ENCODE data around the gene A1BG. TPM values are rescaled to one million over a fixed set of nuclear protein-coding genes. Genes with fewer than 3 reads are reported as not detected.

Gene A1BG, protein sequence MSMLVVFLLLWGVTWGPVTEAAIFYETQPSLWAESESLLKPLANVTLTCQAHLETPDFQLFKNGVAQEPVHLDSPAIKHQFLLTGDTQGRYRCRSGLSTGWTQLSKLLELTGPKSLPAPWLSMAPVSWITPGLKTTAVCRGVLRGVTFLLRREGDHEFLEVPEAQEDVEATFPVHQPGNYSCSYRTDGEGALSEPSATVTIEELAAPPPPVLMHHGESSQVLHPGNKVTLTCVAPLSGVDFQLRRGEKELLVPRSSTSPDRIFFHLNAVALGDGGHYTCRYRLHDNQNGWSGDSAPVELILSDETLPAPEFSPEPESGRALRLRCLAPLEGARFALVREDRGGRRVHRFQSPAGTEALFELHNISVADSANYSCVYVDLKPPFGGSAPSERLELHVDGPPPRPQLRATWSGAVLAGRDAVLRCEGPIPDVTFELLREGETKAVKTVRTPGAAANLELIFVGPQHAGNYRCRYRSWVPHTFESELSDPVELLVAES
- total RNA-seq (2016; rRNA removed; fragmentation: Illumina TruSeq; extraction: Trizol) (15.1 and 41.4 TPM in 2 replicates), polyA plus RNA-seq (2011; rRNA removed) (14.7 and 49.8 TPM in 2 replicates), polyA minus RNA-seq (2011; rRNA and poly(A)+ RNA removed; ENCODE audit: low replicate concordance) (0.23 and 15.3 TPM in 2 replicates), Bru-seq, nascent RNA (percentile 53 among the genes with signal in this experiment), BruChase-seq, experiment 1, labeled RNA remaining after a 6-hour chase (percentile 63 among the genes with signal in this experiment), BruChase-seq, experiment 2, labeled RNA remaining after a 2-hour chase (percentile 48 among the genes with signal in this experiment)
- 4.8 and 5.3 TPM in 2 replicates for total RNA-seq (2016; cell fraction: cytosol; rRNA removed; fragmentation: Illumina TruSeq; extraction: Trizol; ENCODE audit: low read depth)
- total RNA-seq (2016; cell fraction: insoluble cytoplasmic fraction; rRNA removed; fragmentation: Illumina TruSeq; extraction: Trizol): 10.3 and 47.9 TPM in 2 replicates
- total RNA-seq (2016; cell fraction: membrane; rRNA removed; fragmentation: Illumina TruSeq; extraction: Trizol): 6.5 and 6.7 TPM in 2 replicates
- 31.7 and 39.4 TPM in 2 replicates for total RNA-seq (2016; cell fraction: nucleus; rRNA removed; fragmentation: Illumina TruSeq; extraction: Trizol)
- polyA plus RNA-seq (2011; cell fraction: cytosol; rRNA removed): 18.1 and 24.4 TPM in 2 replicates
- polyA plus RNA-seq (2011; cell fraction: nucleus; rRNA removed): 63.3 and 113 TPM in 2 replicates
- 59.9 and 62.4 TPM in 2 replicates for polyA plus RNA-seq (2012)
- polyA plus RNA-seq (2016; cell fraction: cytosol; fragmentation: Illumina TruSeq; extraction: Trizol; ENCODE audit: low read depth): 4.3 and 5.6 TPM in 2 replicates
- 11.3 and 14.4 TPM in 2 replicates for polyA plus RNA-seq (2016; cell fraction: insoluble cytoplasmic fraction; fragmentation: Illumina TruSeq; extraction: Trizol; ENCODE audit: low read depth)
- 4.0 and 4.9 TPM in 2 replicates for polyA plus RNA-seq (2016; cell fraction: membrane; fragmentation: Illumina TruSeq; extraction: Trizol; ENCODE audit: low read depth)
- polyA plus RNA-seq (2016; cell fraction: nucleus; fragmentation: Illumina TruSeq; extraction: Trizol; ENCODE audit: insufficient read depth, low read depth): 43.5 and 59.5 TPM in 2 replicates
- polyA minus RNA-seq (2011; cell fraction: cytosol; rRNA and poly(A)+ RNA removed): 3.8 and 9.5 TPM in 2 replicates
- 6.4 and 10.7 TPM in 2 replicates for polyA minus RNA-seq (2011; cell fraction: nucleus; rRNA and poly(A)+ RNA removed)
- long read RNA-seq, experiment 1, transcript A1BG-201 (8 exons, 1,722 nt): major isoform, 115 of 141 reads
- long read RNA-seq, experiment 1, partial matches to known transcripts: 8 of 141 reads
- long read RNA-seq, experiment 1, other reads (novel, unspliced or antisense): 17 of 141 reads
- long read RNA-seq, experiment 2, transcript A1BG-201 (8 exons, 1,722 nt): major isoform, 105 of 141 reads
- long read RNA-seq, experiment 2, partial matches to known transcripts: 19 of 141 reads
- long read RNA-seq, experiment 2, other reads (novel, unspliced or antisense): 15 of 141 reads

DNA sequence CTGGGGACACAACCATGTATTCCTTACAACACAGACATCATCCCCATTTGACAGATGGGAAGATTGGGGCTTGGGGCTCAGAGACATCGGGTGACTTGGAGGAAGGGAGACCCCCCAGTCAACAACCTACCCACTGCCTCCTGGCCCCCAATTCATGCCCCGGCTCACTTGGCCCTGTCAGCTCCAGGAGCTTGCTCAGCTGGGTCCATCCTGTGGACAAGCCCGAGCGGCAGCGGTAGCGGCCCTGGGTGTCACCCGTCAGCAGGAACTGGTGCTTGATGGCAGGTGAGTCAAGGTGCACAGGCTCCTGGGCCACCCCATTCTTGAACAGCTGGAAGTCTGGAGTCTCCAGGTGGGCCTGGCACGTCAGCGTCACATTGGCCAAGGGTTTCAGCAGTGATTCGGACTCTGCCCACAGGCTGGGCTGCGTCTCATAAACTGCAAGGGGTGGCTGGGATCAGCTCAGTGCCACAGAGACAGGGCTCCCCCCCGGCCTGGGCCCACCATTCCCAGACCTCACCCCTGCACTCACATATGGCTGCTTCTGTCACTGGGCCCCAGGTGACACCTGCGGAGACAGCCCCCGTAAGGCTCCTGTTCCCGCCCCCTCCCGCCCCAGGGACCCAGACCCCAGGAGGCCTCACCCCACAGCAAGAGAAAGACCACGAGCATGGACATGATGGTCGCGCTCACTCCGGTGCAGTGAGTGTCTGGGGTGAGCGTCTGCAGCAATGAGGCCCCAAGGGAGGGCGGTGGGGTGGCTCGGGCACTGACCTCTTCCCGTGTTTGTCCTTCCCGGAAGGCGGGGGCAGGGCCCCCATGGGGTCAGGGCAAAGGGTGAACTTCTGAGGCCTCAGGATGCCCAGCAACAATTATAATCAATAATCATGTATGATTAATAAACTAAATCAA is at the start of gene A1BG:
Gene A1BG (minus strand): TSS at position 733 of the 912 bp plus-strand sequence. CDS start 55 bp downstream, at position 678.
- peak; percentile 76 for ATAC-seq
- peak within 1 kb of the TSS; percentile 62 for H3K9ac ChIP-seq (ENCODE audit: insufficient read depth, low read depth, low read length)
- DNase-seq (ENCODE audit: low spot score): no peak
- H4K20me1 ChIP-seq (ENCODE audit: insufficient read depth, low read length): no peaks in the 10 kb centered on the region
- peak within 1 kb of the TSS; percentile 50 to 71 (median 68); a peak in 5 of 6 replicates for H3K4me3 ChIP-seq (replicated peaks in 1 of 3; ENCODE audit: insufficient read depth in 1 of 3, low read depth in 2 of 3, low read length in 3 of 3)
- ChIA-PET POLR2A (interaction anchor here (0.7 to 1.8 kb wide), 8 partner anchors 9 to 54 kb away, joined by 3 to 23 read pairs (median 4); partner anchors contain the start of genes ZNF497 and ZSCAN22), CTCF (ENCODE audit: low intra/inter-chr PET ratio, low total read pairs) (no interaction called here)
- peaks cover 48% of the 10 kb centered on the region for H3K4me1 ChIP-seq (ENCODE audit: insufficient read depth, low read length)
- no peak for FAIRE-seq
- intact Hi-C loops (cut with micrococcal nuclease; ENCODE audit: unreplicated experiment) (no loop called here), in situ Hi-C loops (cut with HindIII; ENCODE audit: extremely low pct_ligation_motif_present, low pct_unique_long_range_greater_than_20kb) (no loop called here)
- H3K4me2 ChIP-seq (ENCODE audit: low read depth, low read length): peak within 1 kb of the TSS; percentile 93
- TSS peak; percentile 58 for BruUV-seq (replicated peaks)
- no peaks in the 10 kb centered on the region for H3K27me3 ChIP-seq (ENCODE audit: control insufficient read depth in 1 of 2, insufficient read depth in 2 of 2, low read length in 2 of 2)
- H3K27ac ChIP-seq (ENCODE audit: extremely low read length, insufficient read depth, low read length): peak within 1 kb of the TSS; percentile 55
- no peaks in the 10 kb centered on the region for H3K9me3 ChIP-seq (ENCODE audit: low read length)
- H2AFZ ChIP-seq (ENCODE audit: low read length): no peak within 1 kb of the TSS
- no peaks in the 10 kb centered on the region for H3K79me2 ChIP-seq (ENCODE audit: insufficient read depth, low read length)
- WGBS (ENCODE audit: low lambda C conversion rate): 8% methylated on average over 16 of the region's 26 CpGs
- no peaks in the 10 kb centered on the region for H3K36me3 ChIP-seq (replicated peaks in 1 of 2; ENCODE audit: control insufficient read depth in 1 of 2, insufficient read depth in 2 of 2, low read length in 2 of 2)
- TF ChIP-seq, protein P1, sequence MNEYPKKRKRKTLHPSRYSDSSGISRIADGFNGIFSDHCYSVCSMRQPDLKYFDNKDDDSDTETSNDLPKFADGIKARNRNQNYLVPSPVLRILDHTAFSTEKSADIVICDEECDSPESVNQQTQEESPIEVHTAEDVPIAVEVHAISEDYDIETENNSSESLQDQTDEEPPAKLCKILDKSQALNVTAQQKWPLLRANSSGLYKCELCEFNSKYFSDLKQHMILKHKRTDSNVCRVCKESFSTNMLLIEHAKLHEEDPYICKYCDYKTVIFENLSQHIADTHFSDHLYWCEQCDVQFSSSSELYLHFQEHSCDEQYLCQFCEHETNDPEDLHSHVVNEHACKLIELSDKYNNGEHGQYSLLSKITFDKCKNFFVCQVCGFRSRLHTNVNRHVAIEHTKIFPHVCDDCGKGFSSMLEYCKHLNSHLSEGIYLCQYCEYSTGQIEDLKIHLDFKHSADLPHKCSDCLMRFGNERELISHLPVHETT (CRISPR knock-in tag; conservative IDR thresholded peaks at IDR 0.05): no peak
- TF ChIP-seq SRSF4 (IDR thresholded peaks at IDR 0.05; ENCODE audit: low read depth, low read length, poor library complexity, severe bottlenecking) (no peak), JDP2 (CRISPR knock-in tag; IDR thresholded peaks at IDR 0.05; ENCODE audit: borderline replicate concordance) (no peak), ZNF709 (CRISPR knock-in tag; IDR thresholded peaks at IDR 0.05) (no peak), DPF2 (CRISPR knock-in tag; IDR thresholded peaks at IDR 0.05; ENCODE audit: borderline replicate concordance, low read depth) (peak; percentile 46; the same call in 1 of the 2 replicates), TP53 (CRISPR knock-in tag; conservative IDR thresholded peaks at IDR 0.05) (no peak), HMG20B (CRISPR knock-in tag; conservative IDR thresholded peaks at IDR 0.05) (no peak), ELF4 (CRISPR knock-in tag; IDR thresholded peaks at IDR 0.05; ENCODE audit: borderline replicate concordance) (no peak), CBX5 (CRISPR knock-in tag; IDR thresholded peaks at IDR 0.05; ENCODE audit: borderline replicate concordance) (no peak)
- TF ChIP-seq, protein P2, sequence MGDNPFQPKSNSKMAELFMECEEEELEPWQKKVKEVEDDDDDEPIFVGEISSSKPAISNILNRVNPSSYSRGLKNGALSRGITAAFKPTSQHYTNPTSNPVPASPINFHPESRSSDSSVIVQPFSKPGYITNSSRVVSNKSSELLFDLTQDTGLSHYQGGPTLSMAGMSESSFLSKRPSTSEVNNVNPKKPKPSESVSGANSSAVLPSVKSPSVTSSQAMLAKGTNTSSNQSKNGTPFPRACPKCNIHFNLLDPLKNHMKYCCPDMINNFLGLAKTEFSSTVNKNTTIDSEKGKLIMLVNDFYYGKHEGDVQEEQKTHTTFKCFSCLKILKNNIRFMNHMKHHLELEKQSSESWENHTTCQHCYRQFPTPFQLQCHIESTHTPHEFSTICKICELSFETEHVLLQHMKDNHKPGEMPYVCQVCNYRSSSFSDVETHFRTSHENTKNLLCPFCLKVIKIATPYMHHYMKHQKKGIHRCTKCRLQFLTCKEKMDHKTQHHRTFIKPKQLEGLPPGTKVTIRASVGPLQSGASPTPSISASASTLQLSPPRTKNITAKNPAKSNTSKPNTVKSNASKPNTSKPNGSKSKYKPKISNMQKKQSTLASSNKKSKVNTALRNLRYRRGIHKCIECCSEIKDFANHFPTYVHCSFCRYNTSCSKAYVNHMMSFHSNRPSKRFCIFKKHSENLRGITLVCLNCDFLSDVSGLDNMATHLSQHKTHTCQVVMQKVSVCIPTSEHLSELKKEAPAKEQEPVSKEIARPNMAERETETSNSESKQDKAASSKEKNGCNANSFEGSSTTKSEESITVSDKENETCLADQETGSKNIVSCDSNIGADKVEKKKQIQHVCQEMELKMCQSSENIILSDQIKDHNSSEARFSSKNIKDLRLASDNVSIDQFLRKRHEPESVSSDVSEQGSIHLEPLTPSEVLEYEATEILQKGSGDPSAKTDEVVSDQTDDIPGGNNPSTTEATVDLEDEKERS (CRISPR knock-in tag; IDR thresholded peaks at IDR 0.05): no peak
